GM19438 (cell line): ENCODE data around the gene ABLIM2.

Experiments used
- ATAC-seq: cut with Tn5 transposase; IDR thresholded peaks from one replicate; pipeline ENCODE4 v1.9.1; 2021; ENCODE audit warnings: low read depth; ENCODE audit not compliant: unreplicated experiment

The ABLIM2 gene

GRCh38 chr4:8037150-8037769 lies 121.4 kb downstream of the ABLIM2 start:
- ATAC-seq = no peak

- no peak for ATAC-seq
Observed at GRCh38 chr4:8035371-8035780, 123.2 kb downstream of the ABLIM2 start.

- no peak for ATAC-seq
Observed at GRCh38 chr4:8033829-8034528, 124.6 kb downstream of the ABLIM2 start.

- ATAC-seq = no peak
Observed at GRCh38 chr4:8033067-8033755, 125.4 kb downstream of the ABLIM2 start.

- no peak for ATAC-seq
Observed at GRCh38 chr4:8032381-8032780, 126.2 kb downstream of the ABLIM2 start.

GRCh38 chr4:8030121-8030781 lies 128.4 kb downstream of the ABLIM2 start:
- ATAC-seq = no peak

- ATAC-seq = no peak
Observed at GRCh38 chr4:8029689-8030088, 128.9 kb downstream of the ABLIM2 start.

GRCh38 chr4:8028884-8029568 lies 129.6 kb downstream of the ABLIM2 start:
- ATAC-seq = no peak

GRCh38 chr4:8028368-8028767 lies 130.2 kb downstream of the ABLIM2 start:
- ATAC-seq = no peak

GRCh38 chr4:8026453-8026852 lies 132.2 kb downstream of the ABLIM2 start:
- no peak for ATAC-seq

- no peak for ATAC-seq
Observed at GRCh38 chr4:8025668-8026067, 132.9 kb downstream of the ABLIM2 start.

GRCh38 chr4:8024073-8024786 lies 134.4 kb downstream of the ABLIM2 start:
- ATAC-seq = no peak

GRCh38 chr4:8023696-8024033 lies 134.9 kb downstream of the ABLIM2 start:
- no peak for ATAC-seq

- ATAC-seq = no peak
Observed at GRCh38 chr4:8022767-8023695, 135.6 kb downstream of the ABLIM2 start.

- no peak for ATAC-seq
Observed at GRCh38 chr4:8021796-8022195, 136.8 kb downstream of the ABLIM2 start.

GRCh38 chr4:8019396-8020365 lies 138.9 kb downstream of the ABLIM2 start:
- ATAC-seq = no peak

GRCh38 chr4:8016527-8016926 lies 142.1 kb downstream of the ABLIM2 start:
- ATAC-seq = no peak

GRCh38 chr4:8015512-8015911 lies 143.1 kb downstream of the ABLIM2 start:
- ATAC-seq = no peak
